ENCODE results near the gene L3MBTL3.

Gene L3MBTL3

DNA sequence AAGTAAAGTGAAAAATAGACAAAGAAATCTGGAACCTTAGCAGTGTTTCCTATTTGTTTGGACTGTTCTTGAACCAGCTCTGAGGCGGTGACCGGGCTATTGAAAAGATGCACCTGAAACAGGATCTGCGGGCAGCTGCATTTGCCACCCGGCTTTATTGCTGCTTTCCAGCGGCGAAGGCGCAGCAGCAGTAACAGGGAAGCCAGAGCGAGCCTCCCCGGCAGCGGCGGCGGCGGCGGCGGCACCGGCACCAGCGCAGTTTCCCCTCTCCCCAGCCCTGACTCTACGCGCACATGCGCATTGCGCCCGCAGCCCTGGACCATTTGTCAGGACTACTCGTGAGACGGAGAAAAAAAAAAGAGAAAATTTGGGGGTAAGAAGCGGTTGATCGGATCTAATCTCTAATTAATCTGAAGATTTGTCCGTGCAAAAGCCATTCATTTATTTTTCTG lies at the start of gene L3MBTL3:
Gene L3MBTL3, plus strand, starts transcription at position 290 of the 452 bp plus-strand sequence. CDS start 24,119 bp downstream, outside the sequence.
- DNase-seq = peak; percentile 81 to 83
- TF ChIP-seq GATA1 (IDR thresholded peaks at IDR 0.05; ENCODE audit: low read depth, low read length) = no peak
- TF ChIP-seq POLR2A (IDR thresholded peaks at IDR 0.05; ENCODE audit: low read length) = no peak

- DNase-seq = no peak
- no peak for TF ChIP-seq POLR2A (IDR thresholded peaks at IDR 0.05; ENCODE audit: low read length)
- TF ChIP-seq GATA1 (IDR thresholded peaks at IDR 0.05; ENCODE audit: low read depth, low read length) = no peak
Observed at GRCh38 chr6:129969064-129969463, 49.3 kb upstream of the L3MBTL3 start.

DNA sequence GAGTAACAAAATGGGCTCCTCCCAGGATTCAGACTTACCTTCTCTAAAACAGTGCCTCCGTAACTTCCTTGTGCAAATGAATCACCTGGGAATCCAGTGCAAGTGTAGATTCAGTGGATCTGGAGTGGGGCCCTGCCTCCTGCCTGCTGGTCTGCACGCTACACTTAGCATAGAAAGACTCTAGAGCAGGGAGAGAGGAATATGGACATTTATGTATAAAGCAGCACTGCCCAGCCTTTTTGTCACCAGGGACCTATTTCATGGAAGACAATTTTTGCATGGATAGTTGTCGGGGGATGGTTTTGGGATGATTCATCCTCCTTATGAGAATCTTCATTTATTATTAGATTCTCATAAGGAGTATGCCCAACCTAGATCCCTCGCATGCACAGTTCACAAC lies 42.3 kb upstream of the L3MBTL3 start:
- no peak for DNase-seq
- TF ChIP-seq POLR2A (IDR thresholded peaks at IDR 0.05; ENCODE audit: low read length) (no peak), GATA1 (IDR thresholded peaks at IDR 0.05; ENCODE audit: low read depth, low read length) (no peak)

GRCh38 chr6:129978148-129978916 lies 40.0 kb upstream of the L3MBTL3 start:
- TF ChIP-seq GATA1 (IDR thresholded peaks at IDR 0.05; ENCODE audit: low read depth, low read length) (no peak), POLR2A (IDR thresholded peaks at IDR 0.05; ENCODE audit: low read length) (no peak)

GRCh38 chr6:129980821-129981220 lies 37.6 kb upstream of the L3MBTL3 start:
- TF ChIP-seq GATA1 (IDR thresholded peaks at IDR 0.05; ENCODE audit: low read depth, low read length) (no peak), POLR2A (IDR thresholded peaks at IDR 0.05; ENCODE audit: low read length) (no peak)
- DNase-seq = no peak

More at GRCh38 chr6:129978148-129978916, 40.0 kb upstream of the L3MBTL3 start:
- no peak for DNase-seq

- DNase-seq = peak in 1 of 2 experiments; percentile 4
- no peak for TF ChIP-seq POLR2A (IDR thresholded peaks at IDR 0.05; ENCODE audit: low read length)
- no peak for TF ChIP-seq GATA1 (IDR thresholded peaks at IDR 0.05; ENCODE audit: low read depth, low read length)
Observed at GRCh38 chr6:129981598-129981997, 36.8 kb upstream of the L3MBTL3 start.

DNA sequence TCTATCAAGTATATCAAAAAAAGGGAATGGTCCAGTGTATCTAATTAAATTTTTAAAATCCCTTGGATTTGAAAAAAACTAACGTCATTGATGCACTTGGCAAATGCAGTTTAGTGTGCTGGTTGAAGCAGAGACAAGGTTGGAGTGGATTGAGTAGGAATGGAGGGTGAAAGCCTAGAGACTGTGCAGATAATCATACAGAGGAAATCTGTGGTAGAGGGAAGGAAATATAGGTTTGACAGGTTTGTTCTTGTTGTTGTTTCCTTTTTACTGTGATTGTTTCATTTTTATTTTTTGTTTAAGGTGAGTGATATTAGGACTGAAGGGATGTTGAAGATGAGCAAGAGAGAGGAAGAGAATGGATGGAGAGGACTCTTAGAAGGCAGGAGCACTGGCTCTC lies 29.0 kb upstream of the L3MBTL3 start:
- TF ChIP-seq GATA1 (IDR thresholded peaks at IDR 0.05; ENCODE audit: low read depth, low read length) = no peak
- TF ChIP-seq POLR2A (IDR thresholded peaks at IDR 0.05; ENCODE audit: low read length) = no peak
- no peak for DNase-seq

DNA sequence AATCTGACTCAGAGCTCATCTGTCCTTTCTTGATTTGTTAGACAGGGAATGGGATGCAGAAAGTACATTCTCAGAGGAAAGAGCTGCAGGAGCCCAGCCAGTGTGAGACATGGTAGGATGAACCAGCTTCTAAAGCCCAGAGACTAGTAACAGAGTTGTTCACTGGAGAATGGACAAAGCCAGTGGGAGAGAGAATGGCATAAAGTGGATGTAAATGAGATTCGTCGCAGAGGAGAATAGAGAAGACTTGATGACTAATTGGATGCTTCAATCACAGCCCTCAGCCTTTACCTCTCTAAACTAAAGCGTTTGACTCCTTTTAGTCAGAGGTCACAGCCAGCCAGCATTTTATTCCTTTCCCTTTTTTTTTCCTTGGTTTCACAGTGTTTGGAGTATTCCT lies 25.5 kb upstream of the L3MBTL3 start:
- TF ChIP-seq GATA1 (IDR thresholded peaks at IDR 0.05; ENCODE audit: low read depth, low read length) = no peak
- no peak for TF ChIP-seq POLR2A (IDR thresholded peaks at IDR 0.05; ENCODE audit: low read length)
- DNase-seq = no peak

DNA sequence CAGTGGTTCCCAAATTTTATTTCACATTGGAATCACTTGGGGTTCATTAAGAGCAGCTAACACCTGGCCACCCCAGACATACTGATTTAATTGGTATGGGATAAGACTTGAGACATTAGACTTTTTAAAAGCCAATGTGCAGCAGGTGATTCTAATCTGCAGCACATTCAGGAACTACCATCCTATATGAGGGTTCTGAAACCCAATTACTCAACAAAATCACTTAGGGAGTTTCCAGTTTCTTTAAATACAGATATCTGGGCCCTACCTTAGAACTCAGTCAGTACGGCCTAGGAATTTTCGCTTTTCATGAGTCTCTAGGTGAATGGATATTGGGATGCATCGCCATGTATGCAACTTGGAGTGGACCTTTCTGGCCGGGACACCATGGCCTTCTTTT lies 24.0 kb upstream of the L3MBTL3 start:
- TF ChIP-seq GATA1 (IDR thresholded peaks at IDR 0.05; ENCODE audit: low read depth, low read length) (no peak), POLR2A (IDR thresholded peaks at IDR 0.05; ENCODE audit: low read length) (no peak)
- DNase-seq = no peak

DNA sequence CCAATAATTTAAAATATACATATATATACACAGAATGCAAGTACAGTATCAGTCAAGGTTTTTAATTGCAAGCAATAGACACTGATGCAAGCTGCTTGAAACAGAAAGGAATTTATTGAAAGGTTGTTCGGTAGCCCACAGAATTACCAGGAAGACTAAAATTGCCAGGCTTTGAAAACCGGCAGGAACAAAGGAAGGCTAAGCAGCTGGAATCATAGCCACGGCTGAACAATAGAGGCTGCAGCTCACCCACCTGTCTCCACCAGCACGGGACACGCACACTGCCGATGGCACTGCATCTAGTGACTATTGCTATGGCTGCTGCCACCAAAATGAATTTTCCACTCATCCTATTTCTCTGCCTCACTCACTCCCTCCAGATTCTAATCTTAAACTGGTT lies 22.0 kb upstream of the L3MBTL3 start:
- TF ChIP-seq GATA1 (IDR thresholded peaks at IDR 0.05; ENCODE audit: low read depth, low read length) = no peak
- no peak for TF ChIP-seq POLR2A (IDR thresholded peaks at IDR 0.05; ENCODE audit: low read length)

GRCh38 chr6:130000526-130001421 lies 17.6 kb upstream of the L3MBTL3 start:
- TF ChIP-seq GATA1 (IDR thresholded peaks at IDR 0.05; ENCODE audit: low read depth, low read length) (no peak), POLR2A (IDR thresholded peaks at IDR 0.05; ENCODE audit: low read length) (no peak)

More for the DNA sequence above, 22.0 kb upstream of the L3MBTL3 start:
- DNase-seq = no peak

DNA sequence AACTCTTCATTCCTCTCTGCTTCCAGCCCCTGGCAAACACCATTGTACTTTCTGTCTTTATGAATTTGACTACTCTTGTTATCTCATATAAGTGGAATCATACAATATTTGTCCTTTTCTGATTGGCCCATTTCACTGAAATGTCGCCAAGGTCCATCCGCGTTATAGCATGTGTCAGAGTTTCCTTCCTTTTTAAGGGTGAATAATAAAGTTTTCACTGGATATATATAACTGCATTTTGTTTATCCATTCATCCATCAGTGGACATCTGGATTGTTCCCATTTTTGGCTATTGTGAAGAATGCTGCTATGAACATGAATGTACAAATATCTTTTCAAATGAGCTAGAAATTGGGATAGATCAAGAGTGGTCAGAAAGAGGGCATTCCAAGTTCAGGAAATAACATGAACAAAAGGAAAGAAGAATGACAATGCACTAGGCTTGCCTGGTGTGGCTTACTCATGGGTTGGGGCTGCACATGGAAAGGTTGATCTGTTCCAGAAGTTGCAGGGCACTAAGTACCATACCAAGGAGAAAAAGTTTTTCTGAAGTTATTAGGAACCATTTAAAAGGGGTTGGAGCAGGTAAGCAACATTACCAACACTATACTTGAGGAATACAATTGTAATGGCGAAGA lies 10.0 kb upstream of the L3MBTL3 start:
- TF ChIP-seq GATA1 (IDR thresholded peaks at IDR 0.05; ENCODE audit: low read depth, low read length) (no peak), POLR2A (IDR thresholded peaks at IDR 0.05; ENCODE audit: low read length) (no peak)
- no peak for DNase-seq

More at GRCh38 chr6:130000526-130001421, 17.6 kb upstream of the L3MBTL3 start:
- no peak for DNase-seq

DNA sequence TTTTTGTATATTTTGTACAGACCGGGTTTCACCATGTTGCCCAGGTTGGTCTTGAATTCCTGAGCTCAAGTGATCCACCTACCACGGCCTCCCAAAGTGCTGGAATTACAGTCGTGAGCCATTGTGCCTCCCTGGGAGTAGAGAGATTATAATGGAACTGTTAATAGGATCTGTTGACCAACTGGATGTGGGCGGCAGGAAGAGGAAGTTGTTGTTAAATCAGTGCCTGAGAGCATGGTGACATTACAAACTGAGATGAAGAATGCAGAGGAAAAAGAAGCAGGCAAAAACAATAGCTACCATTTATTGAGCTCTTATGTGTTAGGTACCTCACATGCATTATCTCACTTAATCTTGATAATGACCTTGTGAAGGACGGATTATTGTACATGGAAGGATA lies 9.2 kb upstream of the L3MBTL3 start:
- TF ChIP-seq POLR2A (IDR thresholded peaks at IDR 0.05; ENCODE audit: low read length) (no peak), GATA1 (IDR thresholded peaks at IDR 0.05; ENCODE audit: low read depth, low read length) (no peak)
- no peak for DNase-seq

- no peak for TF ChIP-seq POLR2A (IDR thresholded peaks at IDR 0.05; ENCODE audit: low read length)
- no peak for TF ChIP-seq GATA1 (IDR thresholded peaks at IDR 0.05; ENCODE audit: low read depth, low read length)
- no peak for DNase-seq
Observed at GRCh38 chr6:130010387-130010786, 8.0 kb upstream of the L3MBTL3 start.
